ENCODE data around the gene TYW3. TPM values are rescaled to one million over a fixed set of nuclear protein-coding genes. Genes with fewer than 3 reads are reported as not detected.

TYW3 gene
- total RNA-seq, 1 experiment from 2014 or later = 33.0 TPM

Other genes starting within 250 kb of the TYW3 start
- not detected in 2 replicates for gene LRRC53, start 220.5 kb upstream of the TYW3 start, total RNA-seq (2014; rRNA removed; shearing (Covaris generic); ENCODE audit: low replicate concordance)
- 0.04 TPM in 1 of 2 replicates, not detected in the other for gene ERICH3, start 59.4 kb upstream of the TYW3 start, total RNA-seq (2014; rRNA removed; shearing (Covaris generic); ENCODE audit: low replicate concordance)
- gene CRYZ, start 102 bp upstream of the TYW3 start, total RNA-seq (2014; rRNA removed; shearing (Covaris generic); ENCODE audit: low replicate concordance) = 40.0 and 63.4 TPM in 2 replicates

Data from Karpas-422 (cell line).